HG02938 (cell line): ENCODE results near the gene ARPC3.
"Not testable (repeated sequence)": the region's sequence is repeated elsewhere in the genome, so short reads cannot be mapped to it uniquely, and the experiment has no call there.

Experiments
- ATAC-seq: cut with Tn5 transposase; IDR thresholded peaks from one replicate; pipeline ENCODE4 v1.9.1; 2021; ENCODE audit warnings: mild to moderate bottlenecking, moderate library complexity; ENCODE audit not compliant: unreplicated experiment

The ARPC3 gene

DNA sequence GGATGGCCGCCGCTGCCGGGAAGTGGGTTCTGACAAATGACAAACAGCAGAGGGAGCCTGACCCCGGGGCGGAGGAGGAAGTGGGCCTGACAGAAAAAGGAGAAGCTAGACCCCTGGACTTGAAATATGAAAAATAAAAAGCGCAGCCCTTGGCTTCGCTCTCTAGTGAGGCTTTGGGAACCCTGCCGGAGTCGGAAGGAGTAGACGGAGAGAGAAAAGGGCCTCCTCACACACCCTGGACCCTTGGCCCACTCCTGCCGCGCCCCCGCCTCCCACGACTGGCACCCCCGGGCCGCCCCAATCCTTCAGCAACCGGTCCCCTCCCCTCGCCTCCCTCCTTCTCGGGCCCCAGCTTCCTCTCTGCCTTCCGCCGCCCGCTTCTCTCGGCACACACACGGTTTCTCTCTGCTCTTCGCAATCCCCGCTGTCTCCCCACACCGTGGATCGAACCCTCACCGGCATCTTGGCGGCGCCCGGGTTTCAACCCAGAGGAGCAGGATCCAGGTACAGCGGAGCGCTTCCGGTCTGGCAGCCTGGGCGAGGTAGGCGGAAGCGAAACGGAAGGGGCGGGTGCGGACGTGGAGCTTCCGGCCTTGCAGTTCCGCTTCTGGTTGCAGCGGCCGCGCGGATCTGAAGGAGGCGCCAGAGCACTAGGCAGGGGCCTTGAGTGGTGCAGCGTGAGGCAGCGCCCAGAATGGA is at the start of gene ARPC3:
TSS of gene ARPC3 (minus strand) at position 539 of the 699 bp plus-strand sequence. CDS start at position 462, 77 bp downstream.
- ATAC-seq, result peak; percentile 91

DNA sequence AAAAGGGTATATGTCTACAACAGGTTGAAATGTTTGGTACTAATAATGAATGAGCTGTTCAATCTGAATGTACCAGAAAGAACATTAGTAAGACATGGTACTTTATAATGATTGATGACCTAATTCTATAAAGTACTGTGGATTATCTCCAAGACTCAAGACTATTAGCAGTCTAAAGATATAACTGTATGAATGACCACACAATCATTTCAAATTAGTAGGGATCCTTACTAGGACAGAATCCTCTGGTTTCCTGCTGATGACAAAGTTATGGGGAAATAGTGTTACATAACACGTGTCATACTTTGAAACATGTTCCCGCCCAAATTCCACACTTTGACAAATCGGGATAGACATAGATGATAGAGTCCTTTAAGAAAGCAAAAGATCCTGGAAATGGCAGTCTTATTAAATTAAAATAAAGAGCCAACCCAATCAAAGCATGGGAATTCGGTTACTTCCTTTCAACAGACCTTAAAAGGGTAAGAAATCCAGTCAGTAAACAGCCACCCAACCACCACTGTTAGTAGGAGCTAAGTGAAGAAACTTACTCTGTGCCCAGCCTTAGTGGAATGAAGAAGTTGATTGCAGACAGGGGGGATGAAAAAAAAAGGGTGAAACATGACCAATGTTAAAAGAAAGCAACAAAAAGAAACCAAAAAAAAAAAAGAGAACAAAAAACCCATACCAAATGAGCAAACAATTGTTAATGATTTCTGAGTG is 49.0 kb upstream of the ARPC3 start:
- no peak for ATAC-seq

DNA sequence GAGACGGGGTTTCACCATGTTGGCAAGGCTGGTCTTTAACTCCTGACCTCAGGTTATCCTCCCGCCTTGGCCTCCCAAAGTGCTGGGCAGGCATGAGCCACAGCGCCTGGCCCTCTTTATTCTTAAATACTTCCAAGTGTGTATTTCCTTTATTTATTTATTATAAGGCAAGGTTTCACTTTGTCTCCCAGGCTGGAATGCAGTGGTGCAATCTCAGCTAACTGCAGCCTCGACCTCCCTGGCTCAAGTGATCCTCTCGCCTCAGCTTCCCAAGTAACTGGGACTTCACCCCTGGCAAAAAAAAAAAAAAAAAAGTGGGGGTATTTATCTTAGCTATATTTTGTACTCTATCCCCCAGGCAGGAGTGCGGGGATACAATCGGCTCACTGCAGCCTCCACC is 25.3 kb upstream of the ARPC3 start:
- no peak for ATAC-seq

DNA sequence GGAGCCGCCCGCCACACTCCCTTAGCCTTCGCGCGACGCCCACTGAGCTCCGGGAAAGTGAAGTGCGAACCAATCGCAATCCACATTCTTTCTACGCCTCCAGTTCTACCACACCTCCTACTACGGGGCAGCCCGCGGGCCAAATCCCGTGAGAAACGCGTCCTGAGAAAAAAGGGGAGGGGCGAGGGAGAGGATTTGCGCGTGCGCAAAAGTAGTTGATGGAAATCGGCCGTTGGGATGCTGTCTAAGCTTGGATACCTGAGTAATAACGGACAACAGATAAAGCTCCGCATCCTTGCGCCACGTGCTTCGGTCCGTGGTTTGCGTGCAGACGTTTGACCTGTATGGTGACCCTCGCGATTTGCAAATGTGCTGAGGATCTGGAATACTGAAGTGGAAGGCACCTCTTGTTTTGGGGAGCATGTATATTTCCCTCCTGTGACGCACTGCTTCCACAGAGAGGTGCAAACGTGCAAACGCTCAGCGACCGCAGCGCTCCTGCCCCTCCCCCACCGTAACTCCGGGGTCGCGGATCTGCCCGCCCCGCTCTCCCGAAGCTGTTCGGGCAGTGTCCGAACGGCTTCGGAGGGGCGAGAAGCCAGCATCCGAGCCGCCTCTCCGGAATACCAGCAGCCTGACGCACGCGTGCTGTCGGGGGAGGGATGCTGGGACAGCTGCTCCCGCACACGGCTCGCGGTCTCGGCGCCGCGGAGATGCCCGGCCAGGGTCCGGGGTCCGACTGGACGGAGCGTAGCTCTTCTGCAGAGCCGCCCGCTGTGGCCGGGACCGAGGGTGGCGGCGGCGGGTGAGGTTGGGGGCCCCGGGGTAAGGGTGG is 18.3 kb upstream of the ARPC3 start, which contains the start of the genes FAM216A and GPN3:
TSS of gene FAM216A (plus strand) at position 632 of the 835 bp plus-strand sequence. CDS start at position 663, 31 bp downstream.
TSS of gene GPN3 (minus strand) at position 44 of the 835 bp plus-strand sequence. CDS start 54 bp downstream, outside the sequence.
- peak; percentile 73 for ATAC-seq

DNA sequence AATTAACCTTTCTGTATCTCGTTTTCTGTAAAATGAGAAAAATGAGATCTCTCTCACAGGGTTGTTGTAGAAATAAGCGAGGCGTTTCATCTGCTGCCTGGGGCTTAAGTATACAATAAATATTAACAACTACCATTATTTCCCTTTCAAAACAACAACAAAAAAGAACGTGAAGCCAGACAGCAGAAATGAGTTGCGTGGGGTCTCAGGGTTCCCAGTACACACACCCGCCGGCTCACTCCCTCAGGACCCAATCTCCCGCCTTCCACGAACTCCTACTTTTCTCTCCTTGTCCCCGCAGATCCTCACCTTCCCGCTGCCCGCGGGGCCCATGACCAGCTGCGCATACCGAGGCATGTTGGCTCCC is 17.7 kb upstream of the ARPC3 start:
- no peak for ATAC-seq

DNA sequence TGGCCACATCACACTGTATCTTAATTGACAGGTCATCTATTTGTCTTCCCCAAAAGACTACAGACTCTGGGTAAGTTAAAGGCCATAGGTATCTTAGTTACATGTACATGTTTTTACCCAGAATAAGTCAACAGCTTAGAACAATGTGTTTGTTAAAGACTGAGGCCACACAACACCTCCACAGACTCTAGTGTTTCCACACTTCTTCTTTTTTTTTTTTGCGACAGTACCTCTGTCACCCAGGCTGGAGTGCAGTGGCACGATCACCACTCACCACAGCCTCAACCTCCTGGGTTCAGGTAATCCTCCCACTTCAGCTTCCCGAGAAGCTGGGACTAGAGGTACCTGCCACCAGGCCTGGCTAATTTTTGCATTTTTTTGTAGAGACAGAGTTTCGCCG is 16.7 kb upstream of the ARPC3 start:
- no peak for ATAC-seq

DNA sequence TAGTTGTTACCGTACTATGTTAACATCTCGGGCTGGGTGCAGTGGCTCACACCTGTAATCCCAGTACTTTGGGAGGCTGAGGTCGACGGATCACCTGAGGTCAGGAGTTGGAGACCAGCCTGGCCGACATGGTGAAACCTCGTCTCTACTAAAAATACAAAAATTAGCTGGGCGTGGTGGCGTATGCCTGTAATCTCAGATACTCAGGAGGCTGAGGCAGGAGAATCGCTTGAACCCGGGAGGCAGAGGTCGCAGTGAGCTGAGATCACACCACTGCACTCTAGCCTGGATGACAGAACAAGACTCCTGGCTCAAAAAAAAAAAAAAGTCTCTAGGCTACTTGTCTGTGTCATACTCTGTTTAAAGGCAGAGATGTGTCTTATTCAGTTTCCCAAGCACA is 15.6 kb upstream of the ARPC3 start:
- ATAC-seq, result not testable (repeated sequence)

DNA sequence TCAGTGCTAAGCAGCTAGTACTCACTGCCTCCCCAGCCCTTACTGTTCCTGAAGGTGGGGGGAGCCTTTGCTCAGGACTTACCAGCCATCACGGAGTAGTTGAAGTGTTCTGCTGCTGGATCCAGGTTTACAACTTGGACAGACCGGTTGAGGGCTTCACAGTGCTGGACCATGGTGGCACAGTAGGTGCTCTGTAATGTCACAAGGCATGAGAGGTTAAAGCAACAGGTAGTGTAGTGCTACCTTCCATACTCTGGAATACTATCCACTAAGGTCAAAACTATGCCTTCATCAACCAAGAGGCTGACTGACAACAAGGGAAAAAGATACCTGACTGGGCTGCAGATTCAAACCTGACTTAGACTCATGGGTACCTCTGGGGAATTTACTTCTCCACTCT is 14.9 kb upstream of the ARPC3 start:
- no peak for ATAC-seq

DNA sequence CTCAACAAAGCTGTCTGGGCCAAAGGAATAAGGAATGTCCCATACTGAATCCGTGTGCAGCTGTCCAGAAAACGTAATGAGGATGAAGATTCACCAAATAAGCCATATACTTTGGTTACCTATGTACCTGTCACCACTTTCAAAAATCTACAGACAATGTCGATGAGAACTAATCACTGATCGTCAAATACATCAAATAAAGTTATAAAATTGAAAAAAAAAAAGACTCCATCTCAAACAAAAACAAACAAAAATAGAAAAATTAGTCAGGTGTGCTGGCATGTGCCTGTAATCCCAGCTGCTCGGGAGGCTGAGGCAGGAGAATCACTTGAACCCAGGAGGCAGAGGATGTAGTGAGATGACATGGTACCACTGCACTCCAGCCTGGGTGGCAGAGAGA is 11.1 kb upstream of the ARPC3 start:
- not testable (repeated sequence) for ATAC-seq

DNA sequence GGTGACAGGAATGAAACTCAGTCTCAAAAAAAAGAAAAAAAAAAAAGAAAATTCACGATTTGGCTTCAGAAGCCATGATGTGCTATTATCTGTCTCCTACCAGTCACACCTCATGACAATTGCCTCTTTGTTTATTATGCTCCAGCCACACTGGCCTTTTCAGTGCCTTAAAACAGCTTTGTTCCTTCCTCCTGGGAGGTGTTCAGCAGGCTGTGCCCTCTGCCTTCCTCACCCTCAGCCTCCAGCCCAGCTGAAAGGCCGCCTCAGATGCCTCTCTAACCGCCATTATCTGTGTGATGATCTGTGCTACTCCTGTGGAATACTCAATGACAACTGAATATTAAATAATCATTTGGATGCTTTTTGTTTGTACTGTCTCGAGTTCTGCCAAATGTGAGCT is 8.6 kb upstream of the ARPC3 start:
- ATAC-seq, result no peak

DNA sequence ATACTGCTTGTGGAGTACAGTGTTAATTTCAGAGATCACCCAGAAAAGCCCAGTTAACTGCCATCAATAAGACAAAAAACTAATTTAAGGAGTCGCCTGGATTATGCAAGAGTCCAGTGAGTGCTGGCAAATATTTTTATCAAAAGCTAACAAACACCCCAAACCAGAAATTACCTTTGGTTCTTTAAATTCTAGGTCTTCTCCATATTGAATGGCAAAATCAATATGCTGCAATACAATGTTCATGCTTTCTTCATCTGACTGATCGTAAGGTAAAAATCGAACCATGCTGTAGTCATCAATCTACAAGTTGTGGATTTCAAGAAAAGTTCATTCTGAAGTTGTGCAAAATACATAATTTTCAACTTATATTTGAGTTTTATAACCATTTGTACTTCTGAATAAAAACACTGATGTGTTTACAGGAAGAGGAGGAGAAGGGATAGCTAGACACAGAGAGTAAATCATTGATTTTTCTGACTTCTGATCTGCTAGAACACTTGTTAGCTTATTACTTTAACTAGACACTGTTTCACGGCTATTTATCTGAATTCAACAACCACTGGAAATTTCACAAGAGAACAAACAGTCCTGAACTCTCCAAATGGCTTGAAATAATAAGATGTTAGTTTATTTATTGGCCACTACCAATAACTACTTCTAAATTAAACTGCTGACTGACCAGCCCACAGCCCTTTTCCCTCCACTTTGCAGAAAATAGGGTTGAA is 3.6 kb upstream of the ARPC3 start:
- no peak for ATAC-seq

DNA sequence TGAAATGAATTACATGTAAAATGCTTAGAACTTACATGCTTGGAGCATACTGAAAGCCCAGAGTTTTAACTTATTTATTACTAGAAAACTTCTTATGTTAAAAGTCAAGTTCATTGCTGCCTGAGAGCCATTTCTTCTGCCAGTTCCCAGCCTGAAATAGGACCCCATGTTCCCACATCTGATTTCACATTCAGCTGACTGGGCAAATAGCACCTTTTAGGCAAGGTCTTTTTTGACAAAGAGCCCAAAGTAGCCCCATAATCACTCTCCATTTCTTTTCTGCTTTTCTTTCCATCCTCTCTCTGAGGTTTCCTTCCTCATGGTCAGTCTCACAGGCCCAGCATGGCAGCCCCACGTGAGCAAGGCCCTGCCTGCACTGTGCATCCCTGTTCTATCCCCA is 1.1 kb upstream of the ARPC3 start:
- no peak for ATAC-seq

DNA sequence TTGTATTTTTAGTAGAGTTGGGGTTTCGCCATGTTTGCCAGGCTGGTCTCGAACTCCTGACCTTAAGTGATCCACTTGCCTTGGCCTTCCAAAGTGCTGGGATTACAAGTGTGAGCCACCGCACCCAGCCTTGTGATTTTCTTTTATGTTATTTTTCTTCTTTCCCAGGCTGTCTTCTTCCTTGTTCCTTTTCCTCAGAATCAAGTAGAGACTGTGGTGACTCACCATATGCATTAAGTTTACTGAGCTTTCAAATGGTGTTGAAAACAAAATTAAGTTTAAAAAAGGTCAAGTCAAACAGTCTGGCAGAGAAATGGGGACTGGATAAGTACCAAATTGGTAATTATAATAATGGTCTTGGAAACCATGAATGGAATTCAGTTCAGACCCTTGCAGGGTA is 5.7 kb downstream of the ARPC3 start:
- no peak for ATAC-seq

DNA sequence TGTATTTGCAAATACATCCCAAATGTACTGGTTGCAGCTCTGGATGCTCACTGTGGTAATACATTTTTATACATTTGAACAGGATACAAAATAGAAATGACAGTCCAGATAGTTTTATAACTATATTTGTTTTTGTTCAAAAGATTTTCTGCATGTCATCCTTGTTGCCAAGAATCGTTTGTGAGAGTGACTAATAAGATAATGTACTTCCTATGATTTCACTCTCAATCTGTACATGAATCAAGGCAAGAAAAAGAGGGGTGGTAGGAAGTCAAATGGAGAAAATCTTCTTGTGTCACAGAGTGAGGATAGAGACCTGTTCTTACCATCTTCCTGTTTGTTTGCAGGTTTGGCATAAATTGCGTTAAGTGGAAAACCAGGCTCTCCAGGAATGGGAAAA is 13.9 kb downstream of the ARPC3 start:
- no peak for ATAC-seq

DNA sequence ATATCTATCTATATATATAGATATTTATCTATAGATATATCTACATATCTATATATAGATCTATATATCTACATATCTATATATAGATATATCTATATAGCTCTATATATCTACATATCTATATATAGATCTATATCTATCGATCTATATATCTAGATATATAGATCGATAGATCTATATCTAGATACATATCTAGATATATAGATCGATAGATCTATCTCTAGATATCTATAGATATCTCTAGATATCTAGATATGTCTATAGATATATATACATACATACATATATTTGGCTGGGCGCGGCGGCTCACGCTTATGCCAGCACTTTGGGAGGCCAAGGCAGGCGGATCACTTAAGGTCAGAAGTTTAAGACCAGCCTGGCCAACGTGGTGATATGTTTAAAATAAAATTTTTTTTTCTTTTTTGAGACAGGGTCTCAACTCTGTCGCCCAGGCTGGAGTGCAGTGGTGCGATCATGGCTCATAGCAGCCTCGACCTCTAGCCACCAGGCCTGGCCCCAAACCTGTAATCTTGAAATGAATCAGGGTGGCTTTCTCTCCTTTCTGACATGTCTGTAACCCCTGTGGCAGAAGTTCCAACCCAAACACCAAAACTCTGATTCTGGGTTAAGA is 18.1 kb downstream of the ARPC3 start:
- no peak for ATAC-seq

DNA sequence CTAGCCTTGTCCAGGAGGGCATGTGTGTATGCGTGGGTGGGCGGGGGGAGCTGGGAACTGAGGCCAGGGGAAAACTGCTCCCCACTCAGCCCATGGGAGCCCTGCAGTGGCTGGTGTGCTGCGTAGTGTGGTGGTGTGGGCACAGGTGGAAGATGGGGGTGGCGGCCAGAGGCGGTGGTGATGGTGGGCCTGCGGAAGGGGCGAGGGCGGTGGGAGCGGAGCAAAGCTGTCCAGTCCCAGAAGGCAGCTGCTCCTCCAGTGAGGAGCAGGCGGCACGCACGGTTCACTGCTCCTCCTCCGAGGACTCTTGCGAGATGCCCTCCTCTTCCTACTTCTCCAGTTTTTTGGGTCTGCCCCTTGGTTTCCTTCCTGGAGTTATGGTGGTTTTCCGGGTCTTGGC is 20.5 kb downstream of the ARPC3 start:
- not testable (repeated sequence) for ATAC-seq

DNA sequence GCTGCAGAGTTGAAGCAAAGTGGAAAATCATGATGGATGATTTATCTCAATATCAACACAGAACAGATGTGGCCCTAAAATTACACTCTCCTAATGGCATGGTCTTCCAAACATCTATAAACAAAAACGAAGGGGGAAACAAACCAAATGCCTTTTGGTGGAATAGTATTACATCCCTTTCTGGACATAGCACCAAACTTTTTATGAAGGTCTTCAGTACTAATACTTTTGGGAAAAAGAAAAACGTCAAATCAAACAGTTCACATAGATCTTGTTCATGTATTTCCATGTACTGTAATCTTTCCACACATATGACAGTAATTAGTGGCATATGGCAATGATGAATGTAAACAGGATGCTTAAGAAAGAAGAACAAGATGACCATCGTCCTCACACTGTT is 23.7 kb downstream of the ARPC3 start:
- no peak for ATAC-seq

DNA sequence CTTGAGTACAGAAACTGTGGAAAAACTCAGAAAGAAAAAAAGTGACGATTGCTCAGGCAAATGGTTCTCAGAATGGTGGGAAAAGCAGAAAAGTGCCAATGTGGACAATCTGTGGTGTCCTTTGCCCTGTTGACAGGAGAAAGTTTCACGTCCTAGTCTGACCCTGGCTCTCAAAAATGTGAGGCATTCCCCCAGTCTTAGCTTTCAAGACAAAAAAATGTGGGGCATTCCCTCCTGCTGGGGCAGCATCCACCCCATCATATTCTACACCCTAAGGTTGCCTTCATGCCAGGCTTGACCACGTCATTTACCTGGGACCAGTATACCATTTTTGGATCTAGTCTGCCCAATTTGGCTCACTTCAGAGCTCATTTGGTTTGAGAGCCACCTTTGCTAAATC is 25.9 kb downstream of the ARPC3 start:
- no peak for ATAC-seq

DNA sequence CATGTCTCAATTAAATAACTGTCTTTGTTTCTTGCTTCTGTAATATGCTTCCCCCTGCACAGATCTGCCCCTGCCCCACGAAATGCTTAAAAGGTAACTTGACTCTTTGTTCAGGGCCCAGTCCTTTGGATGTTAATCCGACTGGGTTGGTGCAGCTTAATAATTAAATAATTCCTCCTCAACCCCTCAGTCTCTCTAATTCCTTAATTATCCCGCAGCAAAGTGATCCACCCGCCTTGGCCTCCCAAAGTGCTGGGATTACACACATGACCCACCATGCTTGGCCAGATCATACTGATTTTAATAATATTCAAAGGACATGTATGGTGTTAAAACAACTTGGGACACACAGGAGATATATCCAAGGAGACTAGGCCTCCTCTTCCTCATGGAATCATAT is 28.4 kb downstream of the ARPC3 start:
- ATAC-seq, result no peak

DNA sequence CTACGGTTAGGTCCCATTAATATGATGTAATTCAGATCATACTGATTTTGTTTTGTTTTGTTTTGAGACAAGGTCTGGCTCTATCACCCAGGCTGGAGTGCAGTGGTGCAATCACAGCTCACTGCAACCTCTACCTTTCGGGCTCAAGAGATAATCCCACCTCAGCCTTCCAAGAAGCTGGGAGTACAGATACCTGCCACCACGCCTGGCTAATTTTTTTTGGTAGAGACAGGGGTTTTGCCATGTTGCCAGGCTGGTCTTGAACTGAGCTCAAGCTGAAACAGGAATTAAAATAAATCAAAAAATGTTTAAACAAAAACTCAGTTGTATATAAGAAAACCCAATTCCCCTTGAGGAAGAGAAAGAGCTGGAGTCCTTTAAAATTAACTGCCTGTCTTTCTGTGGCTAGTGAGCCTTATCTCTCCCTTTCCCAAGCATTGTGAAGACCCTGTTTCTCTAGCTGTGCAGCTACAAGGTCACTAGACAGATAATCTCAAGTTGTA is 28.9 kb downstream of the ARPC3 start:
- ATAC-seq, result no peak
